CD1c-positive myeloid dendritic cell (primary cell): ENCODE measurements around the gene MPPED2.
"Not testable (repeated sequence)": the region's sequence is repeated elsewhere in the genome, so short reads cannot be mapped to it uniquely, and the experiment has no call there.

Experiments used
- DNase-seq: peaks from one replicate; pipeline ENCODE4 v3.0.0-alpha.2; 2016; ENCODE audit errors: extremely low spot score

The MPPED2 gene

GRCh38 chr11:30579415-30580175, 6.6 kb downstream of the MPPED2 start:
- no peak for DNase-seq

- DNase-seq: no peak
Observed at GRCh38 chr11:30578406-30578805, 7.7 kb downstream of the MPPED2 start.

GRCh38 chr11:30573951-30574350, 12.2 kb downstream of the MPPED2 start:
- no peak for DNase-seq

GRCh38 chr11:30568931-30569330, 17.2 kb downstream of the MPPED2 start:
- DNase-seq: no peak

GRCh38 chr11:30567644-30568043, 18.5 kb downstream of the MPPED2 start:
- no peak for DNase-seq

GRCh38 chr11:30567120-30567519, 19.0 kb downstream of the MPPED2 start:
- DNase-seq: no peak

GRCh38 chr11:30566482-30566881, 19.7 kb downstream of the MPPED2 start:
- no peak for DNase-seq

GRCh38 chr11:30565027-30565426, 21.1 kb downstream of the MPPED2 start:
- DNase-seq: no peak

- no peak for DNase-seq
Observed at GRCh38 chr11:30561691-30562415, 24.3 kb downstream of the MPPED2 start.

GRCh38 chr11:30560206-30561106, 25.7 kb downstream of the MPPED2 start:
- DNase-seq: no peak

GRCh38 chr11:30559004-30559403, 27.1 kb downstream of the MPPED2 start:
- no peak for DNase-seq

- not testable (repeated sequence) for DNase-seq
Observed at GRCh38 chr11:30554587-30554986, 31.6 kb downstream of the MPPED2 start.

- no peak for DNase-seq
Observed at GRCh38 chr11:30553521-30554110, 32.5 kb downstream of the MPPED2 start.

- no peak for DNase-seq
Observed at GRCh38 chr11:30552839-30553238, 33.3 kb downstream of the MPPED2 start.

- no peak for DNase-seq
Observed at GRCh38 chr11:30550022-30550542, 36.1 kb downstream of the MPPED2 start.

GRCh38 chr11:30549565-30549964, 36.6 kb downstream of the MPPED2 start:
- DNase-seq: no peak

GRCh38 chr11:30546334-30546733, 39.8 kb downstream of the MPPED2 start:
- DNase-seq: no peak

- no peak for DNase-seq
Observed at GRCh38 chr11:30545507-30545906, 40.6 kb downstream of the MPPED2 start.

- peak; percentile 2 for DNase-seq
Observed at GRCh38 chr11:30543066-30543465, 43.1 kb downstream of the MPPED2 start.

GRCh38 chr11:30540781-30541180, 45.4 kb downstream of the MPPED2 start:
- DNase-seq: no peak

- no peak for DNase-seq
Observed at GRCh38 chr11:30538251-30538650, 47.9 kb downstream of the MPPED2 start.

GRCh38 chr11:30535818-30536217, 50.3 kb downstream of the MPPED2 start:
- no peak for DNase-seq
